ENCODE results near the gene FGA. TPM values are rescaled to one million over a fixed set of nuclear protein-coding genes. Genes with fewer than 3 reads are reported as not detected.

The FGA gene
- total RNA-seq, 4 donors from 2014 or later: not detected

DNA sequence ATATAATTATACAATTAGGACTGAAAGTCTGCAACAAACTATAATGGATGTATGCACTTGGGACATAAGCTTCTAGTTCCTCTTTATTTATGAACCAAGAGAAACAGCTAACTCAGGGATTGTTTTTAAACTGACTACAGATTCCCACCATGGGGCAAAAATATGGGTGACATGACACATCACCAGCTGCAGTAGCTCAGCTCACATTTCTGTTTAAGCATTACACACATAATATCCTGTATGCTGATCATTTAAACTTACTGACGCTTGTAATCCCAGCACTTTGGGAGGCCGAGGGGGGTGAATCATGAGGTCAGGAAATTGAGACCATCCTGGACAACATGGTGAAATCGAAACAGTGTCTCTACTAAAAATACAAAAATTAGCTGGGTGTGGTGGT, 16.2 kb downstream of the FGA start:
- TF ChIP-seq POLR2A (IDR thresholded peaks at IDR 0.05): no peak
- TF ChIP-seq, protein P1, sequence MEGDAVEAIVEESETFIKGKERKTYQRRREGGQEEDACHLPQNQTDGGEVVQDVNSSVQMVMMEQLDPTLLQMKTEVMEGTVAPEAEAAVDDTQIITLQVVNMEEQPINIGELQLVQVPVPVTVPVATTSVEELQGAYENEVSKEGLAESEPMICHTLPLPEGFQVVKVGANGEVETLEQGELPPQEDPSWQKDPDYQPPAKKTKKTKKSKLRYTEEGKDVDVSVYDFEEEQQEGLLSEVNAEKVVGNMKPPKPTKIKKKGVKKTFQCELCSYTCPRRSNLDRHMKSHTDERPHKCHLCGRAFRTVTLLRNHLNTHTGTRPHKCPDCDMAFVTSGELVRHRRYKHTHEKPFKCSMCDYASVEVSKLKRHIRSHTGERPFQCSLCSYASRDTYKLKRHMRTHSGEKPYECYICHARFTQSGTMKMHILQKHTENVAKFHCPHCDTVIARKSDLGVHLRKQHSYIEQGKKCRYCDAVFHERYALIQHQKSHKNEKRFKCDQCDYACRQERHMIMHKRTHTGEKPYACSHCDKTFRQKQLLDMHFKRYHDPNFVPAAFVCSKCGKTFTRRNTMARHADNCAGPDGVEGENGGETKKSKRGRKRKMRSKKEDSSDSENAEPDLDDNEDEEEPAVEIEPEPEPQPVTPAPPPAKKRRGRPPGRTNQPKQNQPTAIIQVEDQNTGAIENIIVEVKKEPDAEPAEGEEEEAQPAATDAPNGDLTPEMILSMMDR (IDR thresholded peaks at IDR 0.05): no peak
- intact Hi-C loops (cut with DNase I; ENCODE audit: low total_unique reads): no loop called here
- 75 to 82% methylated on average over 3 of the region's 3 CpGs for WGBS, 2 donors
- no peak for DNase-seq (ENCODE audit: low spot score in 2 of 2)
- H3K4me3 ChIP-seq (ENCODE audit: low read depth, poor library complexity, severe bottlenecking): no peak overlapping the region

DNA sequence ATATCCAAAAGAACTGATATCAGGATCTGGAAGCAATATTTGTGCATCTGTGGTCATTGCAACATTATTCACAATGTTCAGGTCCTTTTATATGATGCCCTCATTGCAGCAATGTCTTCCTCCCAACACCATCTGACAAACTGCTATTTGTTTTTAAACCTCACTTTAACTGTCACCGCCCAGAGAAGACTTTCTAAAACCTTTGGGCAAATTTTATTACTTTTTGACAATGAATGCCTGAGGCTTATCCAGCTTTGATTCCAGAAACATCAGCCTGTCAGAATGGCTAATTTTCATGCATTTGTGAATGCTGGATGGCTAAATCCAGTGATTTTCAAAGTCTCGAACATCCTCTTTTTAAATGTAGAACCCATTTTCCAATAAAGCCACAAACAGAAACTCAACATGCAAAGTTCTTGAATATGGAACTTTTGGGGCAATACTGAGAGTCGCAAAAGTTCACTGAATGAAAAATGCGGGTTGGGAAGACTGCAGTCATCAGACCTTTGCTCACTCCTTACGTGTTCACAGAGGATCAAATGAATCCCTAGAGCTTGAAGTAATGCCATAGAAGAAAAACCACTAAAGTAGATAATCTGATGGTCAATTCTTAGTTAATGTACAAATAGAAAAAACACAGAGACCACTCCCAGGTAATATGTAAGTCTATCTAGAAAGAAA, 17.2 kb downstream of the FGA start:
- 81 to 82% methylated on average over 5 of the region's 5 CpGs for WGBS, 2 donors
- TF ChIP-seq POLR2A (IDR thresholded peaks at IDR 0.05): no peak
- TF ChIP-seq, protein P1 (IDR thresholded peaks at IDR 0.05): no peak
- intact Hi-C loops (cut with DNase I; ENCODE audit: low total_unique reads): no loop called here
- no peak overlapping the region for H3K4me3 ChIP-seq (ENCODE audit: low read depth, poor library complexity, severe bottlenecking)
- DNase-seq (ENCODE audit: low spot score in 2 of 2): no peak

DNA sequence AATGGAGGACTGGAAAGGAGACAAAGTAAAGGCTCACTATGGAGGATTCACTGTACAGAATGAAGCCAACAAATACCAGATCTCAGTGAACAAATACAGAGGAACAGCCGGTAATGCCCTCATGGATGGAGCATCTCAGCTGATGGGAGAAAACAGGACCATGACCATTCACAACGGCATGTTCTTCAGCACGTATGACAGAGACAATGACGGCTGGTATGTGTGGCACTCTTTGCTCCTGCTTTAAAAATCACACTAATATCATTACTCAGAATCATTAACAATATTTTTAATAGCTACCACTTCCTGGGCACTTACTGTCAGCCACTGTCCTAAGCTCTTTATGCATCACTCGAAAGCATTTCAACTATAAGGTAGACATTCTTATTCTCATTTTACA, 21.0 kb downstream of the FGA start:
- WGBS, 2 donors: 90 to 92% methylated on average over 5 of the region's 5 CpGs
- DNase-seq (ENCODE audit: low spot score in 2 of 2): no peak
- TF ChIP-seq, protein P1 (IDR thresholded peaks at IDR 0.05): no peak
- TF ChIP-seq POLR2A (IDR thresholded peaks at IDR 0.05): no peak
- intact Hi-C loops (cut with DNase I; ENCODE audit: low total_unique reads): no loop called here
- no peak overlapping the region for H3K4me3 ChIP-seq (ENCODE audit: low read depth, poor library complexity, severe bottlenecking)

DNA sequence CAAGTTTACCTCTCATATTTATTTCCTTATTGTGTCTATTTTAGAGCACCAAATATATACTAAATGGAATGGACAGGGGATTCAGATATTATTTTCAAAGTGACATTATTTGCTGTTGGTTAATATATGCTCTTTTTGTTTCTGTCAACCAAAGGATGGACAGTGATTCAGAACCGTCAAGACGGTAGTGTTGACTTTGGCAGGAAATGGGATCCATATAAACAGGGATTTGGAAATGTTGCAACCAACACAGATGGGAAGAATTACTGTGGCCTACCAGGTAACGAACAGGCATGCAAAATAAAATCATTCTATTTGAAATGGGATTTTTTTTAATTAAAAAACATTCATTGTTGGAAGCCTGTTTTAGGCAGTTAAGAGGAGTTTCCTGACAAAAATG, 21.5 kb downstream of the FGA start:
- TF ChIP-seq POLR2A (IDR thresholded peaks at IDR 0.05): no peak
- TF ChIP-seq, protein P1 (IDR thresholded peaks at IDR 0.05): no peak
- intact Hi-C loops (cut with DNase I; ENCODE audit: low total_unique reads): no loop called here
- no peak for DNase-seq (ENCODE audit: low spot score in 2 of 2)
- no peak overlapping the region for H3K4me3 ChIP-seq (ENCODE audit: low read depth, poor library complexity, severe bottlenecking)
- 31 to 41% methylated on average over 3 of the region's 3 CpGs for WGBS, 2 donors

DNA sequence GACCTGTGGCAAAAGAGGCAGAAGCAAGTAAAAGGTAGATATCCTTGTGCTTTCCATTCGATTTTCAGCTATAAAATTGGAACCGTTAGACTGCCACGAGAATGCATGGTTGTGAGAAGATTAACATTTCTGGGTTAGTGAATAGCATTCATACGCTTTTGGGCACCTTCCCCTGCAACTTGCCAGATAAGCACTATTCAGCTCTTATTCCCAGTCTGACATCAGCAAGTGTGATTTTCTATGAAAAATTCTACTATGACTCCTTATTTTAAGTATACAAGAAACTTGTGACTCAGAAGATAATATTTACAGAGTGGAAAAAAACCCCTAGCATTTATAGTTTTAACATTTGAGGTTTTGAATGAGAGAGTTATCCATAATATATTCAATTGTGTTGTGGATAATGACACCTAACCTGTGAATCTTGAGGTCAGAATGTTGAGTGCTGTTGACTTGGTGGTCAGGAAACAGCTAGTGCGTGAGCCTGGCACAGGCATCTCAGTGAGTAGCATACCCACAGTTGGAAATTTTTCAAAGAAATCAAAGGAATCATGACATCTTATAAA, 23.8 kb downstream of the FGA start:
- TF ChIP-seq POLR2A (IDR thresholded peaks at IDR 0.05): no peak
- TF ChIP-seq, protein P1 (IDR thresholded peaks at IDR 0.05): no peak
- 75 to 81% methylated on average over 5 of the region's 5 CpGs for WGBS, 2 donors
- DNase-seq (ENCODE audit: low spot score in 2 of 2): no peak
- intact Hi-C loops (cut with DNase I; ENCODE audit: low total_unique reads): no loop called here
- no peak overlapping the region for H3K4me3 ChIP-seq (ENCODE audit: low read depth, poor library complexity, severe bottlenecking)

DNA sequence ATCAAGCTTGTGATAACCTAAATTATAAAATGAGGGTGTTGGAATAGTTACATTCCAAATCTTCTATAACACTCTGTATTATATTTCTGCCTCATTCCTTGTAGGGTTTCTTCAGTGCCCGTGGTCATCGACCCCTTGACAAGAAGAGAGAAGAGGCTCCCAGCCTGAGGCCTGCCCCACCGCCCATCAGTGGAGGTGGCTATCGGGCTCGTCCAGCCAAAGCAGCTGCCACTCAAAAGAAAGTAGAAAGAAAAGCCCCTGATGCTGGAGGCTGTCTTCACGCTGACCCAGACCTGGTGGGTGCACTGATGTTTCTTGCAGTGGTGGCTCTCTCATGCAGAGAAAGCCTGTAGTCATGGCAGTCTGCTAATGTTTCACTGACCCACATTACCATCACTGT, 24.8 kb downstream of the FGA start:
- intact Hi-C loops (cut with DNase I; ENCODE audit: low total_unique reads): no loop called here
- TF ChIP-seq POLR2A (IDR thresholded peaks at IDR 0.05): no peak
- WGBS, 2 donors: 92 to 93% methylated on average over 6 of the region's 6 CpGs
- no peak for DNase-seq (ENCODE audit: low spot score in 2 of 2)
- no peak overlapping the region for H3K4me3 ChIP-seq (ENCODE audit: low read depth, poor library complexity, severe bottlenecking)

Measured in lower leg skin (tissue), 4 donors.